ENCODE data around the gene CHST14. TPM values are rescaled to one million over a fixed set of nuclear protein-coding genes. Genes with fewer than 3 reads are reported as not detected.

The CHST14 gene
- total RNA-seq, 1 donor from 2014 or later = 6.0 TPM

GRCh38 chr15:40481341-40482074 lies 10.7 kb downstream of the CHST14 start:
- no peak for ATAC-seq
- intact Hi-C loops (cut with micrococcal nuclease) = no loop called here

DNA sequence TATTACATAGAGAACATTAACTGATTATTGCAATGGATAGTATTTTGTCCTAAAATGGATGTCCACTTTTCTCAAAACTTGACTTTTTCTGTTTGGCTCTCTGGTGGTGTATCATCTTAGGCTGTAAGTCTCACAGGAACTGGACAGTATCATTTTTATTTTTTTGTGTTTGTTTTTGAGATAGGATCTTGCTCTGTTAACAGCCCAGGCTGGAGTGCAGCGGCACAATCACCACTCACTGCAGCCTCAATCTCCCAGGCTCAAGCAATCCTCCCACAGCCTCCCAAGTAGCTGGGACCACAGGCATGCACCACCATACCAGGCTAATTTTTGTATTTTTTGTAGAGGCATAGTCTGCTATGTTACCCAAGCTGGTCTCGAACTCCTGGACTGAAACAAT lies 13.1 kb downstream of the CHST14 start:
- DNase-seq = no peak
- intact Hi-C loops (cut with micrococcal nuclease) = no loop called here
- no peak for ATAC-seq

More at GRCh38 chr15:40481341-40482074, 10.7 kb downstream of the CHST14 start:
- no peak for DNase-seq

GRCh38 chr15:40486066-40486770 lies 15.4 kb downstream of the CHST14 start:
- no peak for DNase-seq
- intact Hi-C loops (cut with micrococcal nuclease) = no loop called here
- ATAC-seq = no peak

DNA sequence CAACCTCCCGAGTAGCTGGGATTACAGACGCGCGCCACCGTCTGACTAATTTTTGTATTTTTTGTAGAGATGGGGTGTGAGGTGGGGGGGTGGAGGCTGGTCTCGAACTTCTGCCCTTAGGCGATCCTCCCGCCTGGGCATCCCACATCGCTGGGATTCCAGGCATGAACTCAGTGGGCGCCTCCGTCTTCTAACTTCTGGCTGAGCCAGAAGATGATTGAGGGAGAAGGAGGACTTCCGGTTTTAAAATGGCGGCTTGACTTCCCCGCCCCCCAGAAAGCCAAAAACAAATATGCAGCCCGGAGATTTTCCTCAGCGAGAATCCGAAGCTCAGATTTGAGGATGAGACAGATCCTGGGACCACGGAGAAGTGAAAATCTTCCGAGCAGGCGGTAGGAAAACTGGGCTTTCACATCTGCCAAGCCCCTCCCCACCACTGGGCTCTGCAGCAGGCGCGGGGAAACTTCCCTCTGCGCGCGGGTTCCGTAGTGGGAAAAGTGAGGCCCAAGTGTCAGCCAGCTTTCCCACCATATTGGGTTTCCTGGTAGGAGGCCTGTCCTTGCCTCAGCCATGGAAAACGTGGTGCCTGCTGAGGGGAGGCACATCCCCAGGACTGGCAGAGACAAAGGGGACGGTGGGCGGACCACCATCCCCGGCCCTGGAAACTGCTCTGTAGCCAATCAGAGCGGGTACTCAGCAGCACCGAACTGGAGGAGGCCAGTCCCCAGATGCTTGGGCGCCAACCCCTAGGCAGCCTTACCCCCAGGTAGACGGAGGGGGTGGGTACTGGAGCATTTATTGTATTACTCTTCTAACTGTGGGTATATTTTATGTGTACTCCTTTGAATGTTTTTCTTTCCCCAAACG lies 17.3 kb downstream of the CHST14 start:
- ATAC-seq (no peak), DNase-seq (no peak)
- intact Hi-C loops (cut with micrococcal nuclease) = no loop called here

DNA sequence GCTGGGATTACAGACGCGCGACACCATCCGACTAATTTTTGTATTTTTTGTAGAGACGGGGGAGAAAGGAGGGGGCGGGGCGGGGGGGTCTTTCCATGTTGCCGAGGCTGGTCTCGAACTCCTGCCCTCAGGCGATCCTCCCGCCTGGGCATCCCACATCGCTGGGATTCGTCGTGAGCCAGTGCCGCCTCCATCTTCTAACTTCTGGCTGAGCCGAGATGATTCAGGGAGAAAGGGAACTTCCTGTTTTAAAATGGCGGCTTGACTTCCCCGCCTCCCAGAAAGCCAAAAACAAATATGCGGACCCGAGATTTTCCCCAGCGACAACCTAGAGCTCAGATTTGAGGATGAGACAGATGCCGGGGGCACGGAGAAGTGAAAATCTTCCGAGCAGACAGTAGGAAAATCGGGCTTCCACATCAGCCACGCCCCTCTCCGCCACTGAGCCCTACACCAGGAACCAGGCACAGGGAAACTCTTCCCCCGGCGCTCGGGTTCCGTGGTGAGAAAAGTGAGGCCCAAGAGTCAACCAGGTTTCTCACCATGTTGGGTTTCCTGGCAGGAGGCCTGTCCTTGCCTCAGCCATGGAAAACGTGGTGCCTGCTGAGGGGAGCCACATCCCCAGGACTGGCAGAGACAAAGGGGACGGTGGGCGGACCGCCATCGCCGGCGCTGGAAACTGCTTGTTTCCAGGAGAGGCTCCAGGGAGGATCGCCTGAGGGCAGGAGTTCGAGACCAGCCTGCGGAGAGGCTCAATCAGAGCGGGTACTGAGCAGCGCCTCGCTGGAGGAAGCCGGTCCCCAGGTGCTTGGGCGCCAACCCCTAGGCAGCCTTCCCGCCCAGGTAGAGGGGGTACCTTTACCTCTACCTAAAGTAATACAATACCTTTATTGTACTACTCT lies 18.7 kb downstream of the CHST14 start:
- intact Hi-C loops (cut with micrococcal nuclease) = no loop called here
- ATAC-seq (no peak), DNase-seq (no peak)

DNA sequence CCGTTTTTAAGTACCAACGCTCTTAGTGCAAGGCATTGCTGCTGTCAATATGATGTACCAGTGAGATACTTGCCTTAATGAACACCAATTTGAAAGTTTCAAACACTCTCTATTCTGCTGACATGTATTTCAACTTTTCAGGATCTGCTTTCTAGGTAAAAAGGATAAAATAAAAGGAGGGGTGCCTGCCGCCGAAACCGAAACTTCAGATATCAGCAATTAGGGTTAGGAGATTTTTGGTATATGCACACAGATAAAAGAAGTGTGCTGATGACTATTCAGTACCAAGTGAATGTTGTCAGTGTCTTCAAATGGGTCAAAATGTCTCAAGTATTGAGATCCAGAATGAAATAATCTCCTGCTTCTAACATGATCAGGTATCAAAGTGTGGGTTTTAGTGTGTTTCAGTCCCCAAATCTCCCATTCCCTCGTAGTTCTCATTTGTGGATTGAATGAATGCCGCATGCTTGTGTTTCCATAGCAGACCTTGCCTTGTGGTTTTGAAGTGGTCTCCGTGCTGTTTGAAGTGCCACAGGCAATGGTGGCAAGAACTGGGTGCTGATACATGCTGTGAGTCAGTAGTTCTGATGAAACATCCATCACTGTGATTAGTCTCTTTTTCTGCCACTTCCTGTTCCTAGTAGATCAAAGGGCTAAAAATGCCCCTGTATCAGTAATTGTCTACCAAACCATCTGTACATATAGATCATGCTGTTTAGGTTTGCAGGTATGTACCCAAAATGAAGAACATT lies 22.5 kb downstream of the CHST14 start:
- ATAC-seq (no peak), DNase-seq (no peak)
- intact Hi-C loops (cut with micrococcal nuclease) = no loop called here

- no peak for ATAC-seq
- no peak for DNase-seq
- intact Hi-C loops (cut with micrococcal nuclease) = no loop called here
Measured at GRCh38 chr15:40495516-40495915, 24.7 kb downstream of the CHST14 start.

DNA sequence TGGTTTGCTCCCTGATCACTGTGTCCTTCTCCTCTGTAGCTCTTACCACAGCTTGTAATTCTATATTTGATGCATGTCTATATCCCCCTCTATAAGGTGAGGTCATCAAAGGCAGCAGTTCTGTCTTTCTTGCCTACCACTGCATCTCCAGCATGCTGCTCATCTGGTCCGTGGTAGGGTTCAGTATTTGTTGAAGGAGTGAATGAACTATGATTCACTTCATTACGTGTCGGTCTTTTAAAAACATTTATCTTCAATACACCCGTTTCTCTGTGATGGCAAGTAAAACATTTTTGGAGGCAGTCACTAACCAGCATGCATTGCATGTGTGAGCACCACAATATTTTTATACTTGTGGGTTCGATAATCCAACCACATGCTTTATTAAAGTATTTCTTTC lies 27.6 kb downstream of the CHST14 start:
- intact Hi-C loops (cut with micrococcal nuclease) = no loop called here
- no peak for DNase-seq
- ATAC-seq = no peak

DNA sequence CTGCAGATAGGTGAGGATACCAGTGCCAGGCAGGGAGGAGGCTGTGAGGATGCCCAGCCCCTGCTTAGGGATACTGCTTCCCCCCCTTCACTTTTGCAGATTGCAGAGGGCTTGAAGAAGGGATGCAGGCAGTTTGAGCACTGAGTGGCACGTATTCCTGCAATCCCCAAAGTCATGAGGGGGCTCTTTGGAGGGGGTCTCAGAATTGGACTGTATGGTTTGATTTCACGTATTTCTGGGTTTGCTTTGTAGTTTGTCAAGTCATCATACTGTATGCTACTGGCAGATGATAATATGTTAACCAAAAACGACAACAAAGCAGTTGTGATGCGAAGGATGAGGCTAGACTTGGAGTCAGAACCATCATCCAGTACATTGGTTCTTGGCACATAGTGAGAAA lies 28.1 kb downstream of the CHST14 start:
- intact Hi-C loops (cut with micrococcal nuclease) = no loop called here
- no peak for DNase-seq
- ATAC-seq = no peak

- intact Hi-C loops (cut with micrococcal nuclease) = no loop called here
- DNase-seq (no peak), ATAC-seq (no peak)
Measured at GRCh38 chr15:40499931-40500330, 29.1 kb downstream of the CHST14 start.

GRCh38 chr15:40500568-40501330 lies 30.0 kb downstream of the CHST14 start:
- ATAC-seq (no peak), DNase-seq (no peak)
- intact Hi-C loops (cut with micrococcal nuclease) = no loop called here

GRCh38 chr15:40501487-40501886 lies 30.7 kb downstream of the CHST14 start:
- no peak for ATAC-seq
- no peak for DNase-seq
- intact Hi-C loops (cut with micrococcal nuclease) = no loop called here

GRCh38 chr15:40506964-40507571 lies 36.3 kb downstream of the CHST14 start:
- peak; percentile 88 for DNase-seq
- intact Hi-C loops (cut with micrococcal nuclease) = no loop called here
- ATAC-seq = peak; percentile 88

DNA sequence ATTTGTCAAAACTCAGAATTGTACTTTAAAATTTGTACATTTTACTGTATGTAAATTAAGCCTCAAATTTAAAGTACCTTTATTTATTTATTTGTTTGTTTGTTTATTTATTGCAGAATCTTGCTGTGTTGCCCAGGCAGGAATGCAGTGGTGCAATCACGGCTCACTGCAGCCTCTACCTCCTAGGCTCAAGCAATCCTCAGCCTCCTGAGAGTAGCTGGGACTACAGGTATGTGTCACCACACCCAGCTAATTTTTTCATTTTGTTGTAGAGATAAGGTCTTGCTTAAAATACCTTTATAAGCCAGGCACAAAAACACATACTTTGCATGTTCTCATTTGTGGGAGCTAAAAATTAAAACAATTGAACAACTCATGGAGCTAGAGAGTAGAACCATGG lies 37.4 kb downstream of the CHST14 start:
- ATAC-seq (no peak), DNase-seq (no peak)
- intact Hi-C loops (cut with micrococcal nuclease) = no loop called here

- ATAC-seq (no peak), DNase-seq (no peak)
- intact Hi-C loops (cut with micrococcal nuclease) = no loop called here
Measured at GRCh38 chr15:40510201-40510600, 39.4 kb downstream of the CHST14 start.

DNA sequence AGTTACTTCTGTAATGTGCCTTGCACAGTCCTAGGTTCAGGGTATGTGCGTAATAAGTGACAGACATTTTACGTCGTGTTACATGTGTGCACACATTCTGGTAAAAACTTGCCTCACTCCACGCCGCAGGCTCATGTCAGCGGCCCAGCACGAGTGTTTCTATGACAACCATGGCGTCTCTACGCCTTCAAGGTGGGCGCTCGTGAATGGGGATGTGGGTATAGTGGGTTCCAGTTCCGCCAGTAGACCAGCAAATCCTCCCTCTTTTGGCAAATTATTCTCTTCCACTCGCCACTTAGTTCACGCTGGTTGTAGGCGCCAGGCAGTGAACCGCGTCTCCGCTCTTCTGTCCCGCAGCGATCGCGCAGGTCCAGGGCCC lies 40.3 kb downstream of the CHST14 start:
- DNase-seq = no peak
- intact Hi-C loops (cut with micrococcal nuclease) = no loop called here
- ATAC-seq = peak; percentile 9

GRCh38 chr15:40511472-40512133 lies 40.8 kb downstream of the CHST14 start:
- DNase-seq = peak; percentile 93
- ATAC-seq = peak; percentile 94
- intact Hi-C loops (cut with micrococcal nuclease) = no loop called here

Measured in left ventricle myocardium superior (tissue), 1 donor.